GM12878 (cell line): ENCODE results near the gene MYO9B. TPM values are rescaled to one million over a fixed set of nuclear protein-coding genes. Genes with fewer than 3 reads are reported as not detected.
A peak's percentile ranks its signal among the peaks of the same experiment; 100 is the strongest.

Experiments used
- ATAC-seq: fragments of 200-7000 bp; cut with Tn5 transposase; 3 replicates; pipeline ENCODE4 v1.9.1; 2020; ENCODE audit warnings: mild to moderate bottlenecking, moderate library complexity
- BruUV-seq: library from RNA; stranded (reverse); fragments of 400-500 nt; replicated peaks from 2 replicates; lab custom pipeline; 2021; lab: Mats Ljungman, UMichigan
- CTCF ChIA-PET: fragments of 300-600 bp; sonication (Branson Sonifier 250); formaldehyde crosslinking; extraction: SDS; loops from one replicate; lab custom pipeline; 2021; ENCODE audit warnings: inconsistent platforms; lab: Yijun Ruan, JAX
- POLR2A ChIA-PET: fragments of 350-600 bp; formaldehyde crosslinking; extraction: SDS; loops from one replicate; lab custom pipeline; 2021; ENCODE audit warnings: inconsistent platforms; lab: Charles Lee
- RAD21 ChIA-PET: fragments of 300-600 bp; sonication (Branson Sonifier 250); formaldehyde crosslinking; loops from one replicate; lab custom pipeline; 2023; ENCODE audit warnings: antibody characterized with exemption; ENCODE audit not compliant: unreplicated experiment; lab: Charles Lee
- SMC1A ChIA-PET: fragments of 300-600 bp; sonication (Branson Sonifier 250); formaldehyde crosslinking; loops from one replicate; lab custom pipeline; 2023; ENCODE audit not compliant: unreplicated experiment, uncharacterized antibody; lab: Charles Lee
- DNase-seq: peaks from one replicate; pipeline ENCODE4 v3.0.0-alpha.2; 2011; ENCODE audit warnings: low read depth, low spot score
- FAIRE-seq: peaks from 3 replicates; lab custom pipeline; 2011; peaks lifted over from hg19 to GRCh38; lab: Jason Lieb, UNC
- H2AFZ ChIP-seq: 2 replicates; pipeline ENCODE4 v1.6.0; 2011; ENCODE audit warnings: low read depth, low read length, control low read depth; ENCODE audit not compliant: control insufficient read depth
- H3K27ac ChIP-seq: 2 replicates; pipeline ENCODE4 v1.5.1; 2011; ENCODE audit warnings: control low read depth; ENCODE audit not compliant: control insufficient read depth, insufficient read depth
- H3K27me3 ChIP-seq, 2 experiments: replicated peaks in 1 of 2; 2 replicates each; pipeline versions ENCODE4 v1.6.0 to v1.6.1; 2011; ENCODE audit warnings: low read length in 1 of 2; ENCODE audit not compliant: control insufficient read depth in 2 of 2, insufficient read depth in 2 of 2
- H3K36me3 ChIP-seq, 2 experiments: 2 replicates each; pipeline ENCODE4 v1.5.1; 2011; ENCODE audit warnings: low read length in 1 of 2; ENCODE audit not compliant: control insufficient read depth in 2 of 2, insufficient read depth in 2 of 2
- H3K4me1 ChIP-seq: 2 replicates; pipeline ENCODE4 v1.6.1; 2011; ENCODE audit warnings: mild to moderate bottlenecking, low read length, moderate library complexity, mixed read lengths; ENCODE audit not compliant: control insufficient read depth, insufficient read depth
- H3K4me2 ChIP-seq: 2 replicates; pipeline ENCODE4 v1.6.0; 2011; ENCODE audit warnings: control low read depth; ENCODE audit not compliant: control insufficient read depth, insufficient read depth
- H3K4me3 ChIP-seq: fragments of 200-600 bp; sonication (generic); 2 replicates; pipeline ENCODE4 v1.5.1; 2016
- H3K79me2 ChIP-seq: 2 replicates; pipeline ENCODE4 v1.6.0; 2011; ENCODE audit warnings: low read length; ENCODE audit not compliant: control insufficient read depth, insufficient read depth
- H3K9ac ChIP-seq: 2 replicates; pipeline ENCODE4 v1.8.0; 2011; ENCODE audit warnings: low read length, control low read depth, mixed read lengths; ENCODE audit not compliant: control insufficient read depth, insufficient read depth
- H3K9me3 ChIP-seq: replicated peaks from 3 replicates; pipeline ENCODE4 v1.5.1; 2011; ENCODE audit warnings: mild to moderate bottlenecking, low read length; ENCODE audit not compliant: control insufficient read depth, insufficient read depth
- H4K20me1 ChIP-seq: 2 replicates; pipeline ENCODE4 v1.6.0; 2011; ENCODE audit not compliant: control insufficient read depth, insufficient read depth
- NRF1 ChIP-seq: conservative IDR thresholded peaks from 2 replicates; pipeline ENCODE4 v1.6.1; 2011; ENCODE audit warnings: mild to moderate bottlenecking, low read depth, low read length, improper control_type of control experiment
- REST ChIP-seq: IDR thresholded peaks from 2 replicates; pipeline ENCODE4 v1.6.1; 2012; ENCODE audit warnings: mild to moderate bottlenecking, low read depth, low read length
- WGBS: methylation state at CpG from one replicate; pipeline ENCODE4 v1.1.6; 2016; ENCODE audit warnings: low lambda C conversion rate; ENCODE audit not compliant: insufficient replicate concordance, insufficient coverage; ENCODE audit errors: missing lambda C conversion rate; 5-methylcytosine and 5-hydroxymethylcytosine counted together
- in situ Hi-C: fragments of 300-500 bp; cut with MboI; formaldehyde crosslinking; loops from 9 replicates; pipeline ENCODE4 v1.14.3; 2018; ENCODE audit warnings: mixed read lengths
- intact Hi-C: fragments of 100-400 bp; cut with micrococcal nuclease; formaldehyde crosslinking; loops from one replicate; pipeline ENCODE4 v1.14.2; 2022; ENCODE audit not compliant: unreplicated experiment
- polyA plus RNA-seq, 11 experiments: library from polyadenylated mRNA; depleted of rRNA in 4 of 11; unstranded in 6 of 11; stranded (reverse) in 5 of 11; fragments of >200 nt; fragmentation: Nextera tagmentation in 4 of 11; fragmentation: Illumina TruSeq in 1 of 11; extraction: Ambion mirVana in 4 of 11; extraction: Trizol in 1 of 11; gene quantifications; 1 replicate in 1 of 11; 2 replicates in 10 of 11; pipeline versions ENCODE4 v1.2.1 to v1.2.3, GENCODE V29; 2011 to 2016; ENCODE audit warnings: inconsistent platforms in 2 of 11, missing spikeins in 2 of 11, low read depth in 1 of 11
- total RNA-seq, 4 experiments: library from RNA; depleted of rRNA in 3 of 4; stranded (reverse); fragments of >200 nt in 3 of 4; fragmentation: Illumina TruSeq in 1 of 4; extraction: Trizol in 1 of 4; gene quantifications; 2 replicates each; pipeline versions ENCODE4 v1.2.1 to v1.2.3, GENCODE V29; 2013 to 2021

Gene MYO9B
- total and polyA plus RNA-seq, 10 of the 15 experiments (the other 5 are each of a cell fraction or from before 2014, with no cell fraction given), result 5.4 to 165 (median 45.8) TPM

GRCh38 chr19:17227798-17228367 is 152.3 kb downstream of the MYO9B start:
- no peak overlapping the region for H3K4me3 ChIP-seq
- H3K4me1 ChIP-seq, result no peaks in the 10 kb centered on the region
- H3K9ac ChIP-seq, result no peak overlapping the region
- CTCF ChIA-PET, result interaction anchor here (1.1 to 1.4 kb wide), 2 partner anchors 12 to 392 kb away, joined by 3 read pairs; no protein-coding TSS in a partner anchor
- H3K4me2 ChIP-seq, result no peak overlapping the region
- intact Hi-C loops (no loop called here), in situ Hi-C loops (no loop called here)
- no peak overlapping the region for H3K27ac ChIP-seq
- DNase-seq, result no peak
- TF ChIP-seq REST (no peak), NRF1 (no peak)
- RAD21 ChIA-PET, result interaction anchor here (1.4 to 2.6 kb wide), 2 partner anchors 13 to 53 kb away, joined by 3 to 11 read pairs; partner anchors contain the start of gene USE1
- FAIRE-seq, result no peak
- 91% methylated on average over 13 of the region's 13 CpGs for WGBS
- H3K27me3 ChIP-seq, result no peaks in the 10 kb centered on the region
- TSS peak; percentile 76 for BruUV-seq
- SMC1A ChIA-PET, result no interaction called here
- ATAC-seq, result no peak
- H3K79me2 ChIP-seq, result no peaks in the 10 kb centered on the region
- H3K36me3 ChIP-seq, result no peaks in the 10 kb centered on the region; a peak in 1 of 4 replicates
- POLR2A ChIA-PET, result interaction anchor here (0.9 to 1.7 kb wide), 2 partner anchors 15 to 53 kb away, joined by 4 to 6 read pairs; no protein-coding TSS in a partner anchor
- no peak overlapping the region for H2AFZ ChIP-seq
- no peaks in the 10 kb centered on the region for H3K9me3 ChIP-seq
- no peaks in the 10 kb centered on the region for H4K20me1 ChIP-seq
